Hindlimb muscle (tissue), 1 donor: ENCODE data around the gene TM4SF4. TPM values are rescaled to one million over a fixed set of nuclear protein-coding genes. Genes with fewer than 3 reads are reported as not detected.

Experiments
- DNase-seq: peaks from one replicate; pipeline ENCODE4 v3.0.0-alpha.2; 2013
- polyA plus RNA-seq: library from polyadenylated mRNA; unstranded; fragments of 120-200 nt; gene quantifications from one replicate; pipeline ENCODE4 v1.2.1, GENCODE V29; 2013; ENCODE audit not compliant: insufficient read length

The TM4SF4 gene
- polyA plus RNA-seq, 1 donor, result not detected

DNA sequence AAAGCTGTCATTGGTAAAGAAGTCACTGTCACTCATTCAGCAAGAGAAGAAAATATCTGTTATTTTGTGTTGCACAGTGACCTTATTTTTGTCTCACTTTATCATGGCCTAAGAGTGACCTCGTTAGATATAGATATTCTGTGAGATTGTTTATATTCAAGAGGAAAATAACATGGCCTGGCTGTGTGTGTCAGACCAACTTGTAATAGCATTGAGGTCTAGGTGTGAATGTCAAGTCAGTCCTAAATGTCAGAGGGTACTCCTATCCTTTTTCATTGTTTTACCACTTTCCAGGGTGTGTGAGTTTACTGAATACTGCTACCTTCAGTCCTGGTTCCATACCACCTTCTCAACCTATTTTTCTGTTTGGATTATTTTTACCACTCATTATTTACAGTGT, 18.5 kb upstream of the TM4SF4 start:
- DNase-seq, result no peak

DNA sequence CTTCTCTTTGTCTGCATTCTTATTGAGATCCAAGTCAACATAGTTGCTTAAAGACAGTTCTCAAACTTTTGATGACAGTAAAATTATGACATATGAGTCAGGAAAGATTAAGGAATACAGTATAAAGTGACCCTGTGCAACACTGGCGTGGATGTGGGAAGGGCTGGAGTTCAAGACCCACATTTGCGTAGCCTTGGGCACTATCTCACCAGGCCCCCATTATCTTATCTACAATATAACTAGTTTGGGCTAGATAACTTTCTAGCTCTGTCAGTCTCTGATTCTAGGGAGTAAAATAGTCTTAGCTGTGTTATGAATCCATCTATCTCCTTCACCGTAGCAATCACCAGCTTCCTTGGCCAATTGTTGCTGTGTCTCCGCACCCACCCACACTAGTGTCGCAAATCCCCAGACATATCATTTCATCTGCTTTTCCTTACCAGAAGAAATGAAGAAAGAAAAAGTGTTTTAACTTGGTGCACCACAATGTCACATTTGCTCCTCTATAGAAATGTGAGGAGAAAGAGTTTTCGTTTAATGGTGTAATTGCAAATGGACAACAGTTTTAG, 14.9 kb upstream of the TM4SF4 start:
- no peak for DNase-seq

GRCh38 chr3:149460117-149460516, 14.4 kb upstream of the TM4SF4 start:
- peak; percentile 37 for DNase-seq

DNA sequence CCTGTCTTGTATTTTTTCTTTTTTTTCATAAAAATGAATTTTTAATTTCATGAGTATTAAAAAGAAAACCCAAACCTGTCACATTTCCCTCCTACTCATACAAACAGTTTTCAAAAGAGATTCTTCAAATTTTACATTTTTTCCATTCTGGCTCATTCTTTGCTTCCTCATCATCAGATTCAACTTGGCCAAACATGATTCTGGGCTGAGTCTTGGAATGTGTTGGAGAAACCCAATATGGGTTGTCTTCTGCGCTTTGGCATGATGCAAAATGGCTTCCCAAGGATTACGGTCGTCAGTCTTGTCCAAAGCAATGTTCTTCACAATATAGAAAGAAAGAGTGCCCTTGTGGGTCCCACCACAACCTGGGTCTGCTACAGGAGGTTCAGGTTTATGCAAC, 12.4 kb upstream of the TM4SF4 start:
- no peak for DNase-seq

GRCh38 chr3:149462581-149463011, 11.9 kb upstream of the TM4SF4 start:
- DNase-seq, result no peak

DNA sequence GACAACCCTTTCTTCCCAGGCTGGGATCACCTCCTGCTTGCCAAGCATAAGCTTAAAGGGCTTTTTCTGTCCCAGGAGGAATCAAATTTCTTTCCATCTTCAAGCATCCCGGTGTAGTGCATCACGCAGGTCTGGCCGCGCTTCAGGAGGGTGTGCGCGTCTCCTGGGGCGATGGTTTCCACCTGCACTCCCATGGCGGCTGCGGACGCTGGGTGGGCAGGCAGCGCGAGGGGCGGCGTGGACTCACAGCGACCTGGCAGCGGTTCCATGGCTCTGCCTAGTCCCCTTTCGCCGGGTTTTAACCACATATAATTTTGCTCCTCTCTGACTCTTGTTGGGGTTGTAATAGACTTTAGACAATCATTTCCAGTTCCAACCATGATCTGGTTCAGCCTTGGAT, 10.6 kb upstream of the TM4SF4 start:
- no peak for DNase-seq

- no peak for DNase-seq
Observed at GRCh38 chr3:149464542-149465328, 9.8 kb upstream of the TM4SF4 start.

DNA sequence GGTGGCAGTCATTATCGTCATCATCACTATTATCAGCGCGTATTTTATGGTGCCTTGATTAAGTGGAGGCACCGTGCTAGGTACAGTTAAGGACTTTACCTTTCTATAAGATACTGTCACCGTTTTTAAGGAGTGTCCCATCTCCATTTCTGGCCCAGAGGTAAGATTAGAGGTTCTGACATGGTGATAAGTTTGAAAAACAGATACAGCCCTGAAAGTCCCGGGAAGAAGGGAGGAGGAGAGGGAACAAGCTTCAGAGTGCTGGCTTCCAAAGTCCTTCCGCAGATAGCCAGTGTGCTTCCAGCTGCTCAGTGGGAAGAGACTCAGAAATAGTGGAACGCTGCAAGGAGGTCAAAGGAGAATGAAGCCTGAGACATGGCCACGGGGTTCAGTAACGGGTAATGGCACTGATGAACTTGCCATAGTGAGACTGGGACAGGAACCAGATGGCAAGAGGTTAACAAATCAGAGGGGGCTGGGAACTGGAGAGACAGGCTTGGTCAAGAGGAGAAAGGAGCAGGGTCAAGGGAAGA, 9.1 kb upstream of the TM4SF4 start:
- DNase-seq, result no peak

GRCh38 chr3:149466192-149466591, 8.3 kb upstream of the TM4SF4 start:
- DNase-seq, result no peak

DNA sequence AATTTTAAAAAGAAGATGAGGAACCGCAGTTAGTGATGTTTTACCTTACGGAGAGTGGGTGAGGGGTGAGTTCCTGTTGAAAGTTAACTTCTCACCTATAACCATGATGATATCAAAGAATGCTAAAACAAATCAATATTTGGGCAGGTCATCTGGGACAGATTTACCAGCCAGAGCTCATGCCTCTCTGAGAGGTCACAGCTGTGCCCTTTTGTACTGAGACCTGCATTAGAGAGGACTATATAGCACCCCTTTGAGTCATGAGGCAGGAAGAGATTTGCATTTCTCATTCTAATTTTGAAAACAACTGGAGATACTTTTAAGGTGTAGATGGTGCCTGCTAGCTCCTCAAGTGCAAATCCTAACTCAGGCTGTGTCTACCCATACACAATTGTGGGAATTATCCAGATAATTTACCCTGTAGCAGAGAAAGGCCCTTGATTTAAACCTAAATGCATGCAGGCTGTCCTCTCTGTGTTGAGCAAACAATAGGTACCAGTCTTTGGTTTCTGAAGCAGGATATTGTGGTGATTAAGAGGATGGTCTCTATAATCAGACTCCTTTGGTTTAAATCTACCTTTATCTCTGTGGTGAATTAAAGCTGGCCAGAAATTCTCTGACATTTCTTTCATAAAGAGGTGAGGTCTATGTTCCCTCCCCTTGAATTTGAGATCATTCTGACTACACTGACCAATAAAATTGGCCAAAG, 5.8 kb upstream of the TM4SF4 start:
- no peak for DNase-seq

DNA sequence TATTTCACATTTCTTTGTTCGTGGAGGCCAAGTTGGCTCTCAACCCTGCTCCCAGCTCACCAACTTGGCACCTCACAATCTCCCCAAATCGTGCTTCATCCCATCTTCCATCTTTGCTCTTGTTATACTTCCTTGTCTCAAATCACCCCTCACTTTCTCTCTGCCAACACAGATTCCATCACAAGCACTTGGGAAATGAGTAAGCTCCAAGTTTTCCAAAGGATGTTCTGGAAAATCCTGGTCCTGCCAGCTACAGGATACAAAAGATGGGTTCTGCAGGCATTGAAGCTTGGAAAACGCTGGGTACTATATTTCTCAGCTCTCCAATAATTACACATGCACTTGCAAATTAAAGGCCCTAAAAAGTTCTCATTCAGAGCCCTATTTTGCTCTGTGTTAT, 4.1 kb upstream of the TM4SF4 start:
- DNase-seq, result peak; percentile 30

DNA sequence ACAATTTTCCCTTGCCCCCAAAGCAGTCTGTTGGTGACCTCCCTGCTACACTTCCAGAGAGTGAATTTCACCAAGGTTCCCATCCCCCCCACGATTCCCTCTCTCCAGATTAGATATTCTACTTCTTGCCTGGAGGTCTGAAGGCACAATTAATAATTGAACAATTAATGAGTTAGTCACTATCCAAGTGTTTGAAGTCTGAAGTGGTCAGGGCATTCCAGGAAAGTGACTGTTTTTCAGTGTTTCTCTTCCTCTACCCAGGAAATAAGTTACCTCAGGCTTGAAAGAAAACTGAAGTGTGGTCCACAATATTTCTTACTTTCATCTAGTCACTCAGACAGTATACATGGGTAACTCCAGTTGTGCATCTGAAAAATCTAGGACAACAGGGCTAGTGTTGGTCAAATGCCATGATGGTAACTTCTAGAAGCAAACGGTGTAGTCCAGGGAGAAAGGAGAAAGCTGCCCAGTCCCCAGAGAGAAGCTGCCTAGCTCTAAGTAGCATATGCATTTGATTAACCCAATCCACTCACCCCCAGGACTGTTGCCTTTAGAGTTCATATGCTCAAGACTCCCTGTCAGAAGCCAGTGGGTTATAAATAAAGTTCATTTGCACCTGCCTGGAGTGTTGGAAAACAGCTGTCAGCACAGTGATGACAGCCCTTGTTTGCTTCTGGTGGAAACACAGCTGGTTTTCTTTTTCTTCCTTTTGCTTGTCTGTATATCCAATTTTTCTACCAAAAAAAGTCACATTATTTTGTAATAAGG, 2.3 kb upstream of the TM4SF4 start:
- peak; percentile 56 for DNase-seq

DNA sequence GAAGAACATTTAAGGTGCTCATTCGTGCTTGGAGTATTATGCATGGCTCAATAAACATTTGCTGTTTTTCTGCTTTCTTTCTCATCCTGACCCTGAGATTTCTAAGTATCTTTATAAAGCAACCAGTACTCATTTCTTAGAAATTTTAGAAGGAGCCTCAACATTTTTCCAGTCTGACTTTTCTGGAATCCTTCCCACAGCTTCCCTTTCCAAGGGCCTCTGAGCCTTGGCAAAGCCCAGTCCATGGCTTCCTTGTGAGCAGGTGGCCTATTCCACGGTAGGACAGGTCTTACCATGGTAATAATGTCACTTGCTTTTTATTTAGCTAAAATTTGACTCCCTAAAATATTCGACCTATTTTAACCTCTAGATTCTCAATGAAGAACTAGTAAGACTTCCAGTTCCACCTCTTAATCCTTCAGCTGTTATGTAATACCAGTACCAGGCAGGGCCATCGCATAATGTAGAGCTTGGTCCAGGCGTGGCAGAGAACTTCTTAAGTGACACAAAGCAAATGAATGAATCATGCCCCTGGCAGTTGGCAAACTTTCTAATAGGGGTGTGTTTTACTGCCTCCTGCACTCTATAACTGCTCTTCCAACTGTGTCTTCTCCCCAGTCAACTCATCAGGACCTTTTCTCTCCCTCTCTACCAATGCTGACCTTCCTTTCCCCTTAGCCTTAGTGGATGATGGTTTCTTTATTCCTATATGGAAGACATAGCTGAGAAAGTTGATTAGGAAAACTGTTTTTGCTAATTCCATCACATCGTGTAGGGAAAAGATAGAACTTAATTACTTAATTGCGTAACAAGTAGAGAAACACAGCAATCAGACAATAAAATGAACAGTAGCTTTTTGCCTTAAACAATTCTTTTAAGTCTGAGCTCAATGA, 894 bp upstream of the TM4SF4 start:
- peak; percentile 66 for DNase-seq

- no peak for DNase-seq
Observed at GRCh38 chr3:149475451-149476060, 1.1 kb downstream of the TM4SF4 start.

GRCh38 chr3:149476225-149476624, 1.7 kb downstream of the TM4SF4 start:
- no peak for DNase-seq

- no peak for DNase-seq
Observed at GRCh38 chr3:149479621-149480325, 5.3 kb downstream of the TM4SF4 start.

- DNase-seq, result peak; percentile 65
Observed at GRCh38 chr3:149480326-149481017, 6.0 kb downstream of the TM4SF4 start.

DNA sequence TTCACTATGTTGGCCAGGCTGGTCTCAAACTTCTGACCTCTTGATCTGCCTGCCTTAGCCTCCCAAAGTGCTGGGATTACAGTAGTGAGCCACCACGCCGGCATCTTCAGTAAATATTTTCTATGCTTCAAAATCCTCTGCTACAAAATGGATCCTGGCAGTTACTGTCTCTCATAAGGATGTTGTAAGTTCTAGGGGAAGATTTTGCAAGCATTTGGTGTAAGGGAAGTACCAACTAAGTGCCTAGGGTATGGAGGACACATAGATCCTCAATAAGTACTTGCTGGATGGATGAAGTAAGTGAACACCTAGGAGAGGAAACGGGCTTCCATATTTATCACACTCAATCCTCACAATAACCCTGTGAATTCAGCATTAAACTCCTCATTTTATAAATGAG, 6.6 kb downstream of the TM4SF4 start:
- no peak for DNase-seq

DNA sequence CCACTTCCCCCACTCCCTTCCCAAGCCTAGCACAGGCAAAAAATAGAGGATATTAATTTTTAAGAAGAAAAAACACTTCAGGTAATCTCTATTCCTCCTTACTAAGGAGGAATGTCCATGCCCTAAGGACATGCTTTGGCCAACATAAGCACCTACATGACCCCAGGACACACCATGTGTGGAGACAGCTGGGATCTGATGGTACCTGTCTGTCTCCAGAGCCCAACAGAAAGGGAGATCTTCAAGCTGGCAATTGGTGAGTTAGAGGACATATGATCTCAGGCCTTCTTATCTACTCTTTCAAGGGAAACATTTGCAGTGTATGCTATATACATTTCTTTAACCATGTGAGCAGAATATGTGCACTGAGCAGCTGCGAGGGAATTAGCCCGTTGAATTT, 7.0 kb downstream of the TM4SF4 start:
- no peak for DNase-seq

GRCh38 chr3:149486726-149487125, 12.2 kb downstream of the TM4SF4 start:
- DNase-seq, result no peak
